Fibroblast of the conjunctiva (primary cell): ENCODE data around the gene COL5A1.
"Not testable (repeated sequence)": the region's sequence is repeated elsewhere in the genome, so short reads cannot be mapped to it uniquely, and the experiment has no call there.

Experiments used
- DNase-seq: peaks from one replicate; pipeline ENCODE4 v3.0.0-alpha.2; 2010; ENCODE audit warnings: low read depth

Gene COL5A1

GRCh38 chr9:134838651-134839454 is 197.2 kb downstream of the COL5A1 start:
- DNase-seq: no peak

GRCh38 chr9:134839455-134840125 is 198.0 kb downstream of the COL5A1 start:
- DNase-seq: no peak

GRCh38 chr9:134840511-134840910 is 198.9 kb downstream of the COL5A1 start:
- no peak for DNase-seq

GRCh38 chr9:134841180-134841904 is 199.7 kb downstream of the COL5A1 start:
- DNase-seq: no peak

- no peak for DNase-seq
Measured at GRCh38 chr9:134842321-134842720, 200.7 kb downstream of the COL5A1 start.

- DNase-seq: no peak
Measured at GRCh38 chr9:134843740-134844139, 202.1 kb downstream of the COL5A1 start.

- no peak for DNase-seq
Measured at GRCh38 chr9:134844821-134845220, 203.2 kb downstream of the COL5A1 start.

- DNase-seq: no peak
Measured at GRCh38 chr9:134846187-134846586, 204.6 kb downstream of the COL5A1 start.

- no peak for DNase-seq
Measured at GRCh38 chr9:134846699-134847098, 205.1 kb downstream of the COL5A1 start.

- DNase-seq: no peak
Measured at GRCh38 chr9:134847138-134847537, 205.5 kb downstream of the COL5A1 start.

- no peak for DNase-seq
Measured at GRCh38 chr9:134847752-134848432, 206.3 kb downstream of the COL5A1 start.

- no peak for DNase-seq
Measured at GRCh38 chr9:134848504-134848903, 206.9 kb downstream of the COL5A1 start.

- DNase-seq: no peak
Measured at GRCh38 chr9:134850611-134851010, 209.0 kb downstream of the COL5A1 start.

GRCh38 chr9:134851020-134851419 is 209.4 kb downstream of the COL5A1 start:
- DNase-seq: no peak

GRCh38 chr9:134852906-134853654 is 211.5 kb downstream of the COL5A1 start:
- DNase-seq: no peak

GRCh38 chr9:134853893-134854292 is 212.3 kb downstream of the COL5A1 start:
- no peak for DNase-seq

- no peak for DNase-seq
Measured at GRCh38 chr9:134854541-134854981, 213.0 kb downstream of the COL5A1 start.

- DNase-seq: no peak
Measured at GRCh38 chr9:134855231-134855899, 213.8 kb downstream of the COL5A1 start.

- no peak for DNase-seq
Measured at GRCh38 chr9:134855900-134856377, 214.3 kb downstream of the COL5A1 start.

GRCh38 chr9:134857451-134857850 is 215.8 kb downstream of the COL5A1 start:
- DNase-seq: not testable (repeated sequence)
